Erythroblast (primary cell): Measurements from ENCODE around the gene DNAJC8.

Source experiments
- DNase-seq, 2 experiments: peaks; one replicate each; lab custom pipeline; 2025; lab: John Stamatoyannopoulos, UW
- GATA1 ChIP-seq: IDR thresholded peaks from 2 replicates; pipeline ENCODE4 v1.6.1; 2011; ENCODE audit warnings: low read depth, mild to moderate bottlenecking, control low read depth, low read length, moderate library complexity
- POLR2A ChIP-seq: IDR thresholded peaks from 2 replicates; pipeline ENCODE4 v1.6.1; 2011; ENCODE audit warnings: mild to moderate bottlenecking, low read length

The DNAJC8 gene

GRCh38 chr1:28260803-28261174 lies 28.0 kb upstream of the DNAJC8 start:
- DNase-seq = peak in 1 of 2 experiments; percentile 66
- TF ChIP-seq GATA1 = no peak
- TF ChIP-seq POLR2A = no peak

- peak in 1 of 2 experiments; percentile 84 for DNase-seq
- no peak for TF ChIP-seq GATA1
- TF ChIP-seq POLR2A = no peak
Measured at GRCh38 chr1:28259934-28260802, 27.3 kb upstream of the DNAJC8 start.

GRCh38 chr1:28259252-28259933 lies 26.6 kb upstream of the DNAJC8 start, which contains the start of gene SESN2:
Gene SESN2, plus strand, starts transcription at chr1:28259518. Its CDS starts 330 bp downstream, at chr1:28259848.
- peak; percentile 99 to 100 for DNase-seq
- TF ChIP-seq POLR2A = peak; percentile 98
- no peak for TF ChIP-seq GATA1

GRCh38 chr1:28258628-28259251 lies 25.9 kb upstream of the DNAJC8 start:
- TF ChIP-seq GATA1 = no peak
- TF ChIP-seq POLR2A = no peak
- no peak for DNase-seq

- TF ChIP-seq POLR2A (no peak), GATA1 (no peak)
- DNase-seq = no peak
Measured at GRCh38 chr1:28257736-28258135, 24.9 kb upstream of the DNAJC8 start.

- no peak for DNase-seq
- no peak for TF ChIP-seq POLR2A
- no peak for TF ChIP-seq GATA1
Measured at GRCh38 chr1:28256197-28256827, 23.5 kb upstream of the DNAJC8 start.

GRCh38 chr1:28249866-28250295 lies 17.1 kb upstream of the DNAJC8 start:
- no peak for TF ChIP-seq POLR2A
- no peak for TF ChIP-seq GATA1
- peak in 1 of 2 experiments; percentile 68 for DNase-seq

- peak in 1 of 2 experiments; percentile 80 for DNase-seq
- TF ChIP-seq POLR2A = no peak
- TF ChIP-seq GATA1 = no peak
Measured at GRCh38 chr1:28249013-28249865, 16.4 kb upstream of the DNAJC8 start.

GRCh38 chr1:28248273-28249012 lies 15.6 kb upstream of the DNAJC8 start:
- peak; percentile 39 for TF ChIP-seq POLR2A
- TF ChIP-seq GATA1 = no peak
- peak; percentile 87 to 92 for DNase-seq

GRCh38 chr1:28247612-28248272 lies 14.9 kb upstream of the DNAJC8 start:
- DNase-seq = peak in 1 of 2 experiments; percentile 68
- no peak for TF ChIP-seq GATA1

GRCh38 chr1:28246427-28246832 lies 13.6 kb upstream of the DNAJC8 start:
- TF ChIP-seq POLR2A (no peak), GATA1 (no peak)
- DNase-seq = peak in 1 of 2 experiments; percentile 66

GRCh38 chr1:28244549-28245251 lies 11.9 kb upstream of the DNAJC8 start:
- TF ChIP-seq POLR2A (no peak), GATA1 (no peak)
- no peak for DNase-seq
